A549 (cell line): Measurements from ENCODE around the gene BCL3. TPM values are rescaled to one million over a fixed set of nuclear protein-coding genes. Genes with fewer than 3 reads are reported as not detected.

Source experiments
- ATAC-seq, 2 experiments: fragments of 200-7000 bp in 1 of 2; fragments of >200 bp in 1 of 2; cut with Nextera tagmentation in 1 of 2; cut with Tn5 transposase in 1 of 2; 3 replicates each; pipeline versions ENCODE4 v1.8.0 to v1.9.1; 2018 to 2020; ENCODE audit warnings: mild to moderate bottlenecking in 1 of 2, moderate library complexity in 1 of 2
- CTCF ChIA-PET: fragments of 300-600 bp; sonication (Branson Sonifier 250); formaldehyde crosslinking; extraction: SDS; loops from one replicate; lab custom pipeline; 2021; ENCODE audit warnings: antibody characterized with exemption, inconsistent platforms; lab: Yijun Ruan, JAX
- POLR2A ChIA-PET: fragments of 350-600 bp; formaldehyde crosslinking; extraction: SDS; loops from one replicate; lab custom pipeline; 2021; ENCODE audit warnings: antibody characterized with exemption, inconsistent platforms; lab: Yijun Ruan, JAX
- DNase-seq, 2 experiments: peaks; one replicate each; pipeline versions ENCODE4 v3.0.0 to v3.0.0-alpha.2; 2011 to 2016; ENCODE audit warnings: low read depth in 1 of 2, low spot score in 1 of 2
- FAIRE-seq: peaks from 2 replicates; lab custom pipeline; 2011; peaks lifted over from hg19 to GRCh38; lab: Jason Lieb, UNC
- H3K27ac ChIP-seq, 2 experiments: fragments of >200 bp; sonication (Bioruptor Twin); formaldehyde crosslinking; 3 replicates each; pipeline ENCODE4 v1.5.1; 2016 to 2017
- H3K4me1 ChIP-seq: fragments of >200 bp; sonication (Bioruptor Twin); formaldehyde crosslinking; 3 replicates; pipeline ENCODE4 v1.6.1; 2016
- H3K4me2 ChIP-seq: fragments of >200 bp; sonication (Bioruptor Twin); formaldehyde crosslinking; 3 replicates; pipeline ENCODE4 v1.6.1; 2016
- H3K4me3 ChIP-seq: fragments of >200 bp; sonication (Bioruptor Twin); formaldehyde crosslinking; 3 replicates; pipeline ENCODE4 v1.5.1; 2016
- H3K9me3 ChIP-seq: fragments of >200 bp; sonication (Bioruptor Twin); formaldehyde crosslinking; 3 replicates; pipeline ENCODE4 v1.6.1; 2016
- BHLHE40 ChIP-seq: IDR thresholded peaks from 2 replicates; pipeline ENCODE4 v1.6.1; 2012; ENCODE audit warnings: low read depth, low read length, inconsistent platforms
- CTCF ChIP-seq: fragments of >200 bp; sonication (Bioruptor Twin); formaldehyde crosslinking; IDR thresholded peaks from 3 replicates; pipeline ENCODE4 v1.5.1; 2016
- EHMT2 ChIP-seq: fragments of 200-600 bp; sonication (generic); IDR thresholded peaks from 2 replicates; pipeline ENCODE4 v1.6.1; 2016; ENCODE audit warnings: antibody characterized with exemption, low read depth, mild to moderate bottlenecking, moderate library complexity
- FOSL2 ChIP-seq, 2 experiments: fragments of 450-650 bp in 1 of 2; fragments of >200 bp in 1 of 2; sonication (Bioruptor Twin) in 1 of 2; formaldehyde crosslinking; IDR thresholded peaks; 2 replicates each; pipeline versions ENCODE4 v1.5.0 to v1.6.1; 2016 to 2020; ENCODE audit warnings: mild to moderate bottlenecking in 1 of 2, moderate library complexity in 1 of 2
- FOXS1 ChIP-seq: fragments of 250-450 bp; sonication (Bioruptor Pico); IDR thresholded peaks from 2 replicates; pipeline ENCODE4 v1.5.0; 2020; ENCODE audit warnings: mild to moderate bottlenecking, moderate library complexity
- GATA3 ChIP-seq: IDR thresholded peaks from 2 replicates; pipeline ENCODE4 v1.6.1; 2012; ENCODE audit warnings: borderline replicate concordance
- HEYL ChIP-seq: fragments of 250-450 bp; sonication (Bioruptor Pico); IDR thresholded peaks from 2 replicates; pipeline ENCODE4 v1.8.0; 2021; ENCODE audit warnings: mild to moderate bottlenecking, moderate library complexity
- HOXB13 ChIP-seq: fragments of 250-450 bp; sonication (Bioruptor Pico); IDR thresholded peaks from 2 replicates; pipeline ENCODE4 v1.5.0; 2020; ENCODE audit warnings: low read depth, mild to moderate bottlenecking, moderate library complexity
- HOXB5 ChIP-seq: fragments of 250-450 bp; sonication (Bioruptor Pico); IDR thresholded peaks from 2 replicates; pipeline ENCODE4 v1.5.0; 2020; ENCODE audit warnings: mild to moderate bottlenecking, moderate library complexity
- JUN ChIP-seq, 2 experiments: fragments of >200 bp; sonication (Bioruptor Twin); formaldehyde crosslinking; IDR thresholded peaks; 2 replicates in 1 of 2; 3 replicates in 1 of 2; pipeline ENCODE4 v1.6.1; 2016 to 2017
- NFE2L2 ChIP-seq: fragments of 150-350 bp; conservative IDR thresholded peaks from 2 replicates; pipeline ENCODE4 v1.6.1; 2014; ENCODE audit warnings: low read length
- PHF8 ChIP-seq: fragments of 200-600 bp; sonication (generic); IDR thresholded peaks from 2 replicates; pipeline ENCODE4 v1.6.1; 2016; ENCODE audit warnings: low read depth, mild to moderate bottlenecking, antibody characterized with exemption, moderate library complexity, borderline replicate concordance
- RARB ChIP-seq: fragments of 250-450 bp; sonication (Bioruptor Pico); IDR thresholded peaks from 2 replicates; pipeline ENCODE4 v1.8.0; 2021; ENCODE audit warnings: mild to moderate bottlenecking, moderate library complexity
- TFCP2L1 ChIP-seq: fragments of 250-450 bp; sonication (Bioruptor Pico); IDR thresholded peaks from 2 replicates; pipeline ENCODE4 v1.5.0; 2021; ENCODE audit warnings: mild to moderate bottlenecking
- ZC3H11A ChIP-seq: fragments of 450-650 bp; IDR thresholded peaks from 2 replicates; pipeline ENCODE4 v1.6.1; 2014; ENCODE audit warnings: antibody characterized with exemption, mild to moderate bottlenecking
- ZFP36 ChIP-seq: fragments of 450-650 bp; IDR thresholded peaks from 2 replicates; pipeline ENCODE4 v1.6.1; 2014; ENCODE audit warnings: borderline replicate concordance; ENCODE audit not compliant: partially characterized antibody
- ZNF302 ChIP-seq: fragments of 250-450 bp; sonication (Bioruptor Pico); IDR thresholded peaks from 2 replicates; pipeline ENCODE4 v1.9.0; 2021; ENCODE audit warnings: inconsistent platforms, mild to moderate bottlenecking, moderate library complexity
- ZSCAN20 ChIP-seq: fragments of 250-450 bp; sonication (Bioruptor Pico); IDR thresholded peaks from 2 replicates; pipeline ENCODE4 v1.8.0; 2022; ENCODE audit warnings: mild to moderate bottlenecking, moderate library complexity
- WGBS: methylation state at CpG from one replicate; pipeline ENCODE4 v1.1.6; 2017; ENCODE audit errors: missing lambda C conversion rate; 5-methylcytosine and 5-hydroxymethylcytosine counted together
- polyA plus RNA-seq, 4 experiments: library from polyadenylated mRNA; depleted of rRNA in 3 of 4; stranded (reverse); fragments of >200 nt; fragmentation: RNase III in 1 of 4; extraction: RNeasy Plus Mini Kit Qiagen cat#74134 plus additional on column Dnase treatment in 1 of 4; gene quantifications; 2 replicates in 3 of 4; 3 replicates in 1 of 4; pipeline ENCODE4 v1.2.3, GENCODE V29; 2011 to 2017

Gene BCL3
- polyA plus RNA-seq, 2 of the 4 experiments (the other 2 are of a cell fraction), result 22.6 to 72.1 TPM

- peak overlapping the region in 1 of 2 experiments; percentile 92; a peak in 3 of 6 replicates for H3K27ac ChIP-seq
- TF ChIP-seq ZNF302 (CRISPR knock-in tag), result no peak
- peak; percentile 17 to 28; a peak in 1 of 5 replicates for TF ChIP-seq JUN (IDR thresholded peaks at IDR 0.05)
- 0 out of 2 replicates have a peak, but pooled peaks have one; percentile 16 for TF ChIP-seq HOXB13 (CRISPR knock-in tag)
- FAIRE-seq (no peak), DNase-seq (no peak), ATAC-seq (0 out of 6 replicates have a peak, but pooled peaks of 1 of the 2 experiments have one; percentile 0)
- WGBS, result 94% methylated on average over 67 of the region's 68 CpGs
- ChIA-PET POLR2A (interaction anchor here (0.7 to 1.2 kb wide), 3 partner anchors 21 to 34 kb away, joined by 3 to 5 read pairs (median 4); no protein-coding TSS in a partner anchor), CTCF (interaction anchor here (0.9 to 48.5 kb wide), 4 partner anchors 11 to 68 kb away, joined by 3 to 1899 read pairs (median 90); no protein-coding TSS in a partner anchor)
- H3K4me1 ChIP-seq, result peaks cover 62% of the 10 kb centered on the region
- no peaks in the 10 kb centered on the region for H3K9me3 ChIP-seq
- H3K4me3 ChIP-seq, result no peak overlapping the region
- no peak overlapping the region for H3K4me2 ChIP-seq
Observed at GRCh38 chr19:44757735-44758505, 9.4 kb downstream of the BCL3 start.

DNA sequence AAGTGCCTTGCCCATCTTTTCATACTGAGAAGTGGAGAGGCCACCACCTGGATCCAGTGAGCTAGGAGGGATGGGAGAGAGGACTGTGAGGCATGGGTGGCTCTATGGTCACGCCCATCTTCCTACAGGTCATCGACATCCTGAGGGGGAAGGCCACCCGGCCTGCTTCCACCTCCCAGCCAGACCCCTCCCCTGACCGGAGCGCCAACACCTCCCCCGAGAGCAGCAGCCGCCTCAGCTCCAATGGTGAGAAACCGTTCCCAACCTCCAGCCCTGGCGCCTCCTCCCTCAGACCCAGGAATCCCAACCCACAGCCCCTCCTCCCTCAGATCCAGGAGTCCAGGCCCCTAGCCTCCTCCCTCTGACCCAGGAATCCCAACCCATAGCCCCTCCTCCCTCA, 10.1 kb downstream of the BCL3 start:
- peak in 1 of 2 experiments; percentile 11; a peak in 3 of 6 replicates for ATAC-seq
- TF ChIP-seq ZFP36 (peak; percentile 77), HOXB5 (CRISPR knock-in tag) (no peak), ZSCAN20 (CRISPR knock-in tag) (no peak), JUN (IDR thresholded peaks at IDR 0.05) (peak in 1 of 2 experiments; percentile 46; a peak in 2 of 5 replicates), TFCP2L1 (CRISPR knock-in tag) (0 out of 2 replicates have a peak, but pooled peaks have one; percentile 34)
- ChIA-PET POLR2A (no interaction called here), CTCF (interaction anchor here (1.3 to 48.5 kb wide), 3 partner anchors 10 to 33 kb away, joined by 3 to 1899 read pairs (median 175); no protein-coding TSS in a partner anchor)
- Histone ChIP-seq H3K4me3 (no peak overlapping the region), H3K4me2 (no peak overlapping the region), H3K9me3 (no peaks in the 10 kb centered on the region), H3K4me1 (peaks cover 58% of the 10 kb centered on the region), H3K27ac (peak overlapping the region in 1 of 2 experiments; percentile 92; a peak in 3 of 6 replicates)
- WGBS, result 74% methylated on average over 9 of the region's 9 CpGs
- FAIRE-seq, result no peak
- peak in 1 of 2 experiments; percentile 76 for DNase-seq

GRCh38 chr19:44759083-44759804, 10.7 kb downstream of the BCL3 start:
- no peaks in the 10 kb centered on the region for H3K9me3 ChIP-seq
- POLR2A ChIA-PET, result interaction anchor here (0.6 kb wide), 1 partner anchor 114 kb away, joined by 3 read pairs; no protein-coding TSS in a partner anchor
- no peak for DNase-seq
- H3K4me2 ChIP-seq, result no peak overlapping the region
- ATAC-seq, result no peak
- TF ChIP-seq ZC3H11A (no peak), BHLHE40 (no peak), HEYL (CRISPR knock-in tag) (no peak), EHMT2 (no peak), FOSL2 (IDR thresholded peaks at IDR 0.05) (no peak), FOSL2 (CRISPR knock-in tag; IDR thresholded peaks at IDR 0.05) (no peak), RARB (CRISPR knock-in tag) (no peak), JUN (IDR thresholded peaks at IDR 0.05) (no peak; a peak in 1 of 5 replicates), PHF8 (no peak), GATA3 (no peak), FOXS1 (CRISPR knock-in tag) (no peak), NFE2L2 (no peak), CTCF (no peak)
- TF ChIP-seq, all 56 proteins: peak for 0
- FAIRE-seq, result no peak
- H3K4me3 ChIP-seq, result no peak overlapping the region
- CTCF ChIA-PET, result interaction anchor here (1.0 to 48.5 kb wide), 5 partner anchors 9 to 33 kb away, joined by 3 to 1899 read pairs (median 21); no protein-coding TSS in a partner anchor
- H3K27ac ChIP-seq, result peak overlapping the region in 1 of 2 experiments; percentile 92; a peak in 3 of 6 replicates
- 82% methylated on average over 7 of the region's 10 CpGs for WGBS
- peaks cover 58% of the 10 kb centered on the region for H3K4me1 ChIP-seq
